Right renal pelvis (tissue), 4 donors: ENCODE data around the gene IAPP. TPM values are rescaled to one million over a fixed set of nuclear protein-coding genes. Genes with fewer than 3 reads are reported as not detected.
"Not testable (repeated sequence)": the region's sequence is repeated elsewhere in the genome, so short reads cannot be mapped to it uniquely, and the experiment has no call there.

Experiments used
- DNase-seq, 4 donors: peaks; one replicate each; pipeline ENCODE4 v3.0.0-alpha.2; 2013; ENCODE audit warnings: low read depth in 4 of 4, low spot score in 3 of 4, missing footprints in 1 of 4
- polyA plus RNA-seq, 4 donors: library from polyadenylated mRNA; unstranded; fragments of 120-200 nt; gene quantifications; one replicate each; pipeline ENCODE4 v1.2.1, GENCODE V29; 2013; ENCODE audit not compliant: insufficient read length in 4 of 4

Gene IAPP
- polyA plus RNA-seq, 4 donors: not detected

GRCh38 chr12:21370845-21371449 lies 1.8 kb upstream of the IAPP start:
- DNase-seq: no peak

GRCh38 chr12:21379218-21379617 lies 6.5 kb downstream of the IAPP start:
- DNase-seq: no peak

- not testable (repeated sequence) for DNase-seq
Measured at GRCh38 chr12:21381320-21381719, 8.6 kb downstream of the IAPP start.

GRCh38 chr12:21384261-21384660 lies 11.6 kb downstream of the IAPP start:
- no peak for DNase-seq

- no peak for DNase-seq
Measured at GRCh38 chr12:21387174-21387573, 14.5 kb downstream of the IAPP start.

GRCh38 chr12:21392384-21392783 lies 19.7 kb downstream of the IAPP start:
- DNase-seq: no peak

GRCh38 chr12:21394828-21395626 lies 22.3 kb downstream of the IAPP start:
- not testable (repeated sequence) for DNase-seq

GRCh38 chr12:21413369-21414277 lies 40.9 kb downstream of the IAPP start:
- no peak for DNase-seq

GRCh38 chr12:21416511-21417121 lies 43.9 kb downstream of the IAPP start:
- peak in 1 of 4 donors; percentile 16 for DNase-seq

GRCh38 chr12:21418398-21418797 lies 45.7 kb downstream of the IAPP start:
- DNase-seq: not testable (repeated sequence)

GRCh38 chr12:21419009-21419699 lies 46.5 kb downstream of the IAPP start:
- DNase-seq: not testable (repeated sequence)

- DNase-seq: no peak
Measured at GRCh38 chr12:21428241-21428640, 55.5 kb downstream of the IAPP start.

Other genes with a start within 250 kb of the IAPP start
- not detected for gene SLCO1B1, start 241.7 kb upstream of the IAPP start, polyA plus RNA-seq
- gene SLCO1A2, start 38.0 kb upstream of the IAPP start, polyA plus RNA-seq: 1 to 10 TPM in 1 of 4 donors, under 1 TPM in 3; 0.09 to 1.1 (median 0.18) TPM
- gene PYROXD1, start 64.8 kb downstream of the IAPP start, polyA plus RNA-seq: 10 to 100 TPM; 18.0 to 21.6 (median 19.3) TPM
- gene RECQL, start 128.7 kb downstream of the IAPP start, polyA plus RNA-seq: 10 to 100 TPM; 29.1 to 35.1 (median 33.5) TPM
- gene GOLT1B, start 128.9 kb downstream of the IAPP start, polyA plus RNA-seq: 10 to 100 TPM; 33.8 to 51.6 (median 45.2) TPM
- 10 to 100 TPM; 13.5 to 22.9 (median 19.3) TPM for gene SPX, start 153.4 kb downstream of the IAPP start, polyA plus RNA-seq
- gene GYS2, start 231.9 kb downstream of the IAPP start, polyA plus RNA-seq: under 1 TPM in 1 of 4 donors, not detected in 3; 0.28 TPM